ENCODE measurements around the gene PDGFA. TPM values are rescaled to one million over a fixed set of nuclear protein-coding genes. Genes with fewer than 3 reads are reported as not detected.
A peak's percentile ranks its signal among the peaks of the same experiment; 100 is the strongest.

The PDGFA gene
- total RNA-seq, 1 donor from 2014 or later, result 26.0 TPM

- peaks cover 83% of the 10 kb centered on the region for H3K4me1 ChIP-seq
- H3K4me3 ChIP-seq, result peak overlapping the region; percentile 93
- H3K9me3 ChIP-seq (replicated peaks), result no peaks in the 10 kb centered on the region
- peaks cover 3% of the 10 kb centered on the region for H3K36me3 ChIP-seq
- DNase-seq, result peak; percentile 49
- no peak for TF ChIP-seq CTCF (IDR thresholded peaks at IDR 0.05; ENCODE audit: borderline replicate concordance)
- H3K27me3 ChIP-seq (ENCODE audit: low read depth), result peaks cover 38% of the 10 kb centered on the region
- H3K27ac ChIP-seq (replicated peaks), result peak overlapping the region; percentile 90
- intact Hi-C loops (cut with micrococcal nuclease), result no loop called here
Measured at GRCh38 chr7:516606-517456, 2.8 kb downstream of the PDGFA start.

DNA sequence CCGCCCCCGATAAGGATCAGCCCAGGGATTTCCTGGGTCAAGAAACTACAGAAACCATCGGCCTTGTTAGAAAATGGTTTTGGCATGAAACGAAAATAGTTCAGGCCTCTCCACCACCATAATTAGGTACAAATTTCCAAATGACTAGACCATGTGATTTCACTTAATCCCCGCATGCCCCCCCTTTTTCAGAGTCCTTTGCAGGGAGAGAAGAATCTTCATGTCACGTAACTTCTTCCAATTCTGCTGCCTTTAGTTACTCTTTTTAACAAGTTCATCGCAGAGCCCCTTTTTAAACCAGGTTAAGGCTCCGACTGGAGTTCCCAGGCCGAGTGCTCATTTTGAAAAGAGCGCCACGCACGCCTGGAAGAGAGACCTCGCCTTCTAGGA, 3.4 kb downstream of the PDGFA start:
- intact Hi-C loops (cut with micrococcal nuclease), result no loop called here
- Histone ChIP-seq H3K27ac (replicated peaks) (peak overlapping the region; percentile 90), H3K36me3 (peaks cover 9% of the 10 kb centered on the region), H3K4me3 (peak overlapping the region; percentile 93), H3K27me3 (ENCODE audit: low read depth) (peaks cover 32% of the 10 kb centered on the region), H3K4me1 (peaks cover 77% of the 10 kb centered on the region), H3K9me3 (replicated peaks) (no peaks in the 10 kb centered on the region)
- no peak for TF ChIP-seq CTCF (IDR thresholded peaks at IDR 0.05; ENCODE audit: borderline replicate concordance)
- DNase-seq, result no peak

DNA sequence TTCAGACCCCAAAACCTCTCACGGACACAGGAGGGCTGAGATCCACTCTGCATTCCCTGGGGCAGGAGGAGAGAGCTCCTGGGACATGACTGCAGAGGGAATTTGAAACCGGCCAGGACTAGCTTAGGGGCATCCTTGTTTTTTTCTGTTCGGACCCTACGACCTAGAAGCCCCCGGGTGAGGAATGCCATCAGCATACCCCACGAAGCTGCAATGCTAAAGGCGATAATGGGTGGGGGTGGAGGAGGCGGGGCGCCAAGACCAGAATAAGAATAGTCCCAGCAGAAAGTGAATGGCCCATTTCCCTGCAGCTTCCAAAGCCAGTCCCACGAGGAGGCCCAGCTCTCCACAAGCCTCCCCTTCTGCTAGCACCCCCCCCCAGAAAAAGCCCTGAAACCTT, 4.0 kb downstream of the PDGFA start:
- peaks cover 12% of the 10 kb centered on the region for H3K36me3 ChIP-seq
- peak overlapping the region; percentile 93 for H3K4me3 ChIP-seq
- H3K27ac ChIP-seq (replicated peaks), result peak overlapping the region; percentile 51
- H3K4me1 ChIP-seq, result peaks cover 71% of the 10 kb centered on the region
- no peaks in the 10 kb centered on the region for H3K9me3 ChIP-seq (replicated peaks)
- intact Hi-C loops (cut with micrococcal nuclease), result no loop called here
- H3K27me3 ChIP-seq (ENCODE audit: low read depth), result peaks cover 26% of the 10 kb centered on the region
- TF ChIP-seq CTCF (IDR thresholded peaks at IDR 0.05; ENCODE audit: borderline replicate concordance), result no peak
- DNase-seq, result no peak

GRCh38 chr7:514651-515598, 4.7 kb downstream of the PDGFA start:
- no peak for DNase-seq
- Histone ChIP-seq H3K27me3 (ENCODE audit: low read depth) (peaks cover 22% of the 10 kb centered on the region), H3K36me3 (peaks cover 15% of the 10 kb centered on the region), H3K4me1 (peaks cover 64% of the 10 kb centered on the region), H3K27ac (replicated peaks) (peak overlapping the region; percentile 51), H3K4me3 (peak overlapping the region; percentile 34), H3K9me3 (replicated peaks) (no peaks in the 10 kb centered on the region)
- TF ChIP-seq CTCF (IDR thresholded peaks at IDR 0.05; ENCODE audit: borderline replicate concordance), result no peak
- intact Hi-C loops (cut with micrococcal nuclease), result no loop called here

- Histone ChIP-seq H3K27me3 (ENCODE audit: low read depth) (peaks cover 22% of the 10 kb centered on the region), H3K4me3 (peak overlapping the region; percentile 34), H3K27ac (replicated peaks) (peak overlapping the region; percentile 51), H3K9me3 (replicated peaks) (no peaks in the 10 kb centered on the region), H3K4me1 (peaks cover 62% of the 10 kb centered on the region), H3K36me3 (peaks cover 22% of the 10 kb centered on the region)
- no peak for DNase-seq
- intact Hi-C loops (cut with micrococcal nuclease), result no loop called here
- no peak for TF ChIP-seq CTCF (IDR thresholded peaks at IDR 0.05; ENCODE audit: borderline replicate concordance)
Measured at GRCh38 chr7:514242-514641, 5.4 kb downstream of the PDGFA start.
